GM20431 (cell line): ENCODE data around the gene VSX1.

Experiments
- in situ Hi-C: fragments of 300-500 bp; cut with MseI, MboI; formaldehyde crosslinking; loops from one replicate; pipeline ENCODE4 v1.15.0; 2020; ENCODE audit warnings: low sequenced_read_pairs; ENCODE audit not compliant: unreplicated experiment

The VSX1 gene

DNA sequence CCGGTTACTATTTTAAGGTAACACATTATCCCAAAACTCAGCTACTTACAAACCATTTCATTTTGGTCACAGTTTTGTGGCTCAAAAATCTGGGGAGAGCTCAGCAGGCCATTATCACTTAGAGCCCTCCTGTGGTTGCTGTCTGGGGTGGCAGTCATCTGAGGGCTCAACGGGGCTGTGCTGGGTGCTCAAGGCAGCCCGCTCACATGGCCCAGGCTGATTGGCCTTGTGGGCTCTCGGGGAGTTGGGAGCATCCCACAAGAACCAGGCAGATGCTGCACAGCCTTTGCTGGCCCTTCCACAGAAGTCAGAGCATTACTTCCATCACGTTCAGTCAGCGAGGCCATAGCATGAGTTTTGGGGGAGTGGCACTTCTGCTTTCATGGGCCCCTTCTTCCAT is 6.3 kb upstream of the VSX1 start:
- in situ Hi-C loops, result no loop called here

DNA sequence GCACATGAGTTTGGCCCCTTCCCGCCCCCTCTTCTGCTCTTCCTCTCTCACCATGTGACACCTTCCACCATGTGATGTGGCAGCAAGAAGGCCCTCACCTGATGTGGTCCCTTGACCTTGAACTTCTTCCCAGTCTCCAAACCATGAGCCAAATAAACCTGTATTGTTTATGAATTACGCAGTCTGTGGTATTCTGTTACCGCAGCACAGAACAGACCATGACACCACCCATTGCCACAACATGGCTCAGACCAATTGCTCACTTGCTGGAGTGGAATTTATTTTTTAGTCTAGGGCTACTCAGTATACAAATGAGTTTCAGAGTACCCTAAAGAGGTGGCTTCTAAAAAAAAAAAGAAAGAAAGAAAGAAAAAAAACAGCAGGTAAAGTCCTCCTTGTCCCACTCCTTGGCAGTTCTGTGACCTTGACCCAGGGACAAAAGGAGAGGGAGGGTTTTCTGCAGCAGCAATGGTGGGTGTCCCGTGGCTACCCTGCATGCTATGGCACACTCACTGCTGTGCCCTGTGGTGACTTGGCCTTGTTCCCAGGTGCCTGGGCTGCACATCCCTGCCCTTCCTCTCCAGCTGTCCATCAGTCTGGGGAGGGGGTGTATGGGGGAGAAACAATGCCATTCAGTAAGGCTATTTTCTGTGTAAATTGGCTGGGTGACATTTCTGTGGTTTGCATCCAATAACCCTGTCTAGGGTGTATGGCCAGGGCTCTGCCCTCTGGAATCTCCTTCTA is 5.4 kb upstream of the VSX1 start:
- in situ Hi-C loops, result no loop called here

DNA sequence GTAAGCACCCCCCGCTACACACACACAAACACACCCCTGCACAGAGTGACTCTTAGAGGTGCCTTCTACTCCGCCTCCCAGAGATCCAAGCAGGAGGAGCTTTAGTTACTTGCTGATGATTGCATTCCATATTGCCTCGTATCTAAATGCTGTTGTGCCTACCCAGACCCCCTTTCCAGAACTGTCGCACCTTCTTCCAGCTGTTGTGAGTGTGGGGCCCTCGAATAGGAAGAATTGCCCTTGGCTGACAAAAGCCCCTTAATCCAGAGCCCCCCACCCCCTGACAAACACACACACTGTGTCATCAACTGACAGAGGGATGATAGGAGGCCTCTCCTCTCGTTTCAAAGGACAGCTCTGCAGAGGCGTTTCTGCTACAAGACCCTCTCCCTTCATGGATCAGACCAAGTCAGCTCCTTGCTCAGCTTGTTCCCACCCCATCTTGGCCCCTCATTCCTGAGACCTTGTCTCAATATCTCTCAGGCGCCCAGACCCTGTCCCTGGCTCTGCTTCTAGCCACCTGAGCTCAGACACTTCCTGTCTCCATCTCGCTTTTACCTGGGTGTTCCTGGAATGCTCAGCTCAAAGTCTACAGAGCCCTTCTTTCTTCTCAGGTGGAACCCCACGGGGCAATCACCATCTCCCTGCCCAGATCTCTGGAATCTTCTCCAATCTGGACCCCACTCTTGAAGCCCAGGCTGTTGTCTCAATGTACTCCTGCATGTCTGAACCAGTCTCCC is 4.0 kb upstream of the VSX1 start:
- in situ Hi-C loops, result no loop called here

DNA sequence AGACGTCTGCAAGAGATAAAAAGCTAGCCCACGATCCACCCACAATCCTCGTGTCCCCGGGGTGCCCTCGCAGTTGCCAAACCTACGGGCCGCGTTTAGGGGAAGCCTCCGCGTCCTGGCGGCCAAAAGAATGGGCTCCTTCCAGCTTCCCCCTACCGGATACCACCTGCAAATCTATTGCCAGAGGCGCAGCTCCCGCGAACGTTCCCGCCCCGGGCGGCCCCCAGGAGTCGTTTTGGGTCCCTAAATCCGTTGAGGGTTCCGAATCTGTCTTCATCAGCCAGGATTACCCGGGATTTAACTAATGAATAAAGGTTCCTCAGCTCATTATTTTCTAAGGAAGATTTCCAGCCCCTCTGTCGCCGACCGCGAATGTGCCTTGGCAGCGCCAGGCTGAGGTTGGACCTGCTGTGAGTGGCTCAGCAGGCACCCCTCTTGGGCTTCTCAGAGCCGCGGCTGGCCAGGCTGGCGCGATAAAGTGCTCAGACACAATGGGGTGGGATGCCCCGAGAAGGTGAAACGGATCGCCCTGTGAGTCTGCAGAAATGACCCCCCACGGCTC is 2.8 kb upstream of the VSX1 start:
- in situ Hi-C loops, result no loop called here

DNA sequence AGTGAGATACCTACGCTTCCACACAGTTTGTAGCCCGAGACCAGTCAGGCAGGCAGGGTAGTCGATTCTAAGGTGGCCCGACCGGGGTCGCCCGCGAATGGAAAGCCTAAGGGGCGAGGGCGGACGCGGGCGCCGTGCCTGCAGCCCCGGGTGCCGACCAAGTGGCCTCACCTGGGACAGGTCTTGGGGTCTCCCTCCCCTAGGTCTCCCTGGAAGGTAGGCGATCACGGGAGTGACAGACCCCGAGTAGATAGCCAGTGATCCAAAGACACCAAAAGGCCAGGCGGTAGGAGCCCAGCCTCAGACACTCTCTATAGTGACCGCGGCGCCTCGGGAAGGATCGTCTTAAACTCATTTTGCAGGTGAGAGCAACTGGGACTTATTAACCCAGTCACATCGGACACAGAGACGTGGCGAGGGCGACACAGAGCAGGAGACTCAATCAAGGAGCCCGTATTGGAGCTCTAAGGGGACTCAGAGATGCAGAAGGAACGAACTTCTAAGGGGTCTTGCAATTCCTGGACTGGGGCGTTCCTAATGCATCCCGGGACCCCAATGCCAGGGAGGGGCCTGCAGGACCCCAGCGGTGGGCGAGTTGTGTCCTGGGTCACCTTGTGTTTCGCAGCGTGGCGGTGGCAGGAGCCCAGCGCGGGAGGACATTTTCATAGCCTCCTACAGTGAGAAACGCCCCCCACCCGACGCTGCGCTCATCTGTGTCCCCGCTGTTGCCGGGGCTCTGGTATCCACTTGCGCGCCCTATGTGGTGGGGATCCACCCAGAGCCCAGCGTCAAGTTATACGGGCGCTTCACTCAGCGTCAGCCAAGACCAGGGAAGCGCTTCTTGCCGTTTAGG is 2.1 kb upstream of the VSX1 start:
- in situ Hi-C loops, result no loop called here

DNA sequence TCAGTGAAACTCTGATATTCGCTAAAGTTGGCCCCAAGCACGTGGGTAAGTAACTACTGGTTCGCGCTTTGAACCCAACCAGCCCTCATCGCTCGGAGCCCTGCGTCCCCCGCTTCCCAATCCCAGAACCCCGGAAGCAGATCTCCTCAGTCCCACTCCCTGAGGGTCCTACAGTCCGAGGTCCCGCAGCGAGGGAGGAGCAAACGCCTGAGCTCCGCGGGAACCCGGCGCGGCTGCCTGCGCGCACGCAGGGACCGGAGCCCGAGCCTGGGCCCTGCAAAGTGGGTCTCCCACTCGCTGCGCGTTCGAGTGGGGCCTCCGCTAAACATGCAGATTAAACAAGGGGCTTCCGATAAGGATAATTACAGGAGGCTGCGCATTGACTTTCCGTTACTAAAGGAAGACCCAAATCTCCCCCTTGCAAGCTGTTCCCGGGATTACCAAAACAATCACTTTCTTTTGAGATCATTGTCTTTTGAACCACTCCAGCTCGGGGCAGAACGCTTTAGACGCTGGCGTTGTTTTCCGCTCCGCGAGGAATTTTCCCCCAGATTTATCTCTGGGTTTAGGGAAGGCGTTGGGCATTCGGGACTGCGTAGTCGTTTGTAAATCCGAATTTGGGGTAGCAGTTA is 1.3 kb upstream of the VSX1 start:
- in situ Hi-C loops, result no loop called here

DNA sequence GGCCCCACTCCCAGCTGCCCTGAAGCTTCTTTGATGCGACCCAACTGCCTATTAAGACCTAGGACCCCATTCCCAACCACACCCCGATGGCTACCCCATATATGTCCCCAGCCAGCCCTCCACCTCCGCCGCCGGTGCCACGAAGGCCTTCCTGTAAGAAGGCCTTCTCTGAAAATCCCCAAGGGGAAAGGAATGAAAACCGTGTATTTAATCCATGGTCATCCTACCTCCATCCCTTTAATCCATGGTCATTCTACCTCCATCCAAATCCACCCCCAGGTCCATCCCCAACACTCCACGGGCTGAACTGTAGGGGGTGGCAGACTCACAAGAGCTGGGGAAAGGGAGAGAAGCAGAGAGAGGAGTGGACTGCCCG is 545 bp upstream of the VSX1 start:
- in situ Hi-C loops, result no loop called here

DNA sequence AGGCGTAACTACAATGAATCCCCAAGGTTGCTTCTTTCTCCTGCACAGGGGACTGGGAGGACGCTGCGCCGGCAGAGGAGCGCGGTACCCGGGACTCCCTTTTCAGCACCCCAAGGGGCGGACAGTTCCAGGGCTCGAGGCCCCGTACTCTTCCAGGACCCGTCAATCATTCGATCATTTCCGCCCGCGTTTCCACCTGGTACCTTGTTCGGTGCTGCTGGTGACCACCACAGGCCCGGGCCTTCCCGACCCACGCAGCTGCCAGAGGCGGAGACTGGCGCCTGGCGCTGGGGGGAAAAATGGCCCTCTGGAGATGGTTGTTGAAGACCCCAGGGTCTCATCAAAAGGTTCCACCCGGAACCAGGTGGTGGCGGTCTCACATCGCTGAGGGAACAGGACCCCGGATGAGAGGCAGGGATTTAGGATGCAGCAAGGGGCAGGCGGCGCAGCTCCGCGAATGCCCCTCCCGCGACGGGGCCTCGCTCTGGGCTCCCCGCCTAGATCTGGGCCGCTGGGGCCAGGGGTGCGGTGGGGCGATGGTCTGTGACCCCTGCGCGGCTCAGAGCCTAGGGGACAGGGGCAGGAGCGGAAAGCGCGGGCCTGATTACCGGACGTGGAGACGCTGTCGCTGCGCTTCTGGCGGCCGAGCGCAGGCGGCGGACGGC is 744 bp downstream of the VSX1 start:
- in situ Hi-C loops, result no loop called here

DNA sequence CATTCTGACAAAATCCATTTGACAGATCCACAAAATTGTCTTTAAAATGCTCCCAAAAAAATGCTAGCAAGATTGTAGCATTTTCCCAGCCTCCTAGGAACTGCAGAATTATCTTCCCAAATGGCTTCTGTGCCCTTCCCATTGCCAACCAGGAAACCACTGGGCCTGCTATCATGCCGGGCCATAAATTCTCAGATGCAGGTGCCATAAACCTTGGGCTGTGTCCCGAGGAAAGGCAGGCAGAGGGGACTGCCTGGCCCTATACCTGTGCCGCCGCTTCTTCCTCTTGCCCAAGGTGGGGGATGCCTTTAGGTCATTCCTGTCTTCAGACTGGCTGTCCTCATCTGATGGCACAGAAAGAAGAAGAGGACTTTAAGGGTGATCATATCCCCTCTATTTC is 2.8 kb downstream of the VSX1 start:
- in situ Hi-C loops, result no loop called here

DNA sequence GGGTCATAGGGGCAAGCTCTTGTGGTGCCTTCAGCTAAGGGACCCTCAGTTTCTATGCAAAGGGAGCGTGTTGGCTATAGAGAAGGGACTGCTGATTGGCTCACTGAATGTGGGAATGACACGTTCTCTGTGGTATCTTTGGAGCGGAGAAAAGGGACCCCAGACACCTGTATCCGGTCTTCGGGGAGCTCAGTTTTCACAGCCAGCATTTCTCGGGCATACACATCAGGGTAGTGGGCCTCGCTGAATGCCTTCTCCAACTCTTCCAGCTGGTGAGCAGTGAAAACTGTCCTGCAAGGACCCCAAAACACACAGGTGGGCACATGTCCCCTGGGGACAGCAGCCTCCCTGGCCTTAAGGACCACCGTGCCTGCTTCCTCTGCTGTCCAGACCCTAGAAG is 3.3 kb downstream of the VSX1 start:
- in situ Hi-C loops, result no loop called here

DNA sequence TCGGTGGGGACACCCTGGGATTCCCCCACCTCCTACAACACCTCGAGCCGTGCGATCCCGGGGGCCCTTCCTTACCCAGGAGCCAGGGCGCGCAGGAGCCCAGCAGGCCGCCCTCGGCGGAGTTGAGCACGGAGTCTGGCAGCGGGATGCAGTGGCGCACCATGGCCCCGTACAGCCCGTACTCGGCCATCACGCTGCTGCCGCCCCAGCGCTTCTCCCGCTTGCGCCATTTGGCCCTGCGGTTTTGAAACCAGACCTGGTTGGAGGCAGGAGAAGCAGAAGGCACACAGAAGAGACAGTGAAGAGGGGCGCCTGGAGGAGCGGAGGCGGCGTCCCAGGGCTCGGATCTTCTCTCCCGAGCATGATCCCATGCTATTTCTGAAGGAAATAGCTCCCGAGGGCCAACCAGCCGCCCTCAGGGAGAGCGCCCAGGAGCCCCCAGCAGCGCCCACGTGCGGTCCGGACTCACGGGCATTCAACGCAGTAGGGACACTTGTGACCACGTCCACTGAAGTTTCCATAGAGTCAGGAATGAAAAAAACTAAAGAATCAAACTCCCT is 4.3 kb downstream of the VSX1 start:
- in situ Hi-C loops, result no loop called here

DNA sequence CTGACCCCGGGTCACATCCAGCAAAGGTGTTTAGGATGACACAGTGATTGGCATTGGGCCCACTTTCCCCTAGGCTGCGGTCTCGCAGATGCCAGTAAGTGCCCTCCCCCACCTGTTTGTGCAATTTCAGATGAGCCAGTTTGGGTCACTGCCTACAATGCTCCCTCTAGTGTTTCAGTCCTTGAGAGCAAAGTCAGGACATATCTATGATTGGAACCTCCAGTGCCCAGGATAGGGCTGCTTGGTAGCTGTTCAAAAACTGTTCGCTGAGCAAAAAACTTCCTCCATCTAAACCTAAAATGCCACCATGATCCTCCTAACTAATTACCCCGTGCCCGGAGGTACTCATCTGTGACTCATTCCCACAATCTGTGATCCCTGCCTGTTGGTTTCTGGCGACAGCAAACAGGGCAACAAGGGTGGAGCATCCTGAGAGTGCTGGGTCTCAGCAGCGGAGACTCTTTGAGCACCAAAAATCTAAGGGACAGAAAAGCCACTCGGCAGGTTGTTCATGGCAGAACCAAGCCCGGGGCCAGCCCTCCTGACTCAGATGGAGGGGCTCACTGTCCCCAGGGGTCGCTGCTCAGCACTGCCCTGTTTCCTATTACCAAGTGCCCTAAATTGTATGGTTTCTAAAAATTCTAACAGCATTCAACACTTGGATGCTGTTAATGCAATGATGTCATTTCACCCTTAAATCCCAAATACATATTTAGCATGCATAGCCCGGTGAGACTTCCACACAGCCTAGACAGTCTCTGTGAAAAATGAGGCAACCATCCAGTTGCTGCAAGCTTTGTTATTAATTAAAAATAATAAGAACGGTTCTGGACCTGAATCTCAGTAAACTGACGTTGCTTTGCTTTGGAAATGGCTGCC is 5.0 kb downstream of the VSX1 start:
- in situ Hi-C loops, result no loop called here

DNA sequence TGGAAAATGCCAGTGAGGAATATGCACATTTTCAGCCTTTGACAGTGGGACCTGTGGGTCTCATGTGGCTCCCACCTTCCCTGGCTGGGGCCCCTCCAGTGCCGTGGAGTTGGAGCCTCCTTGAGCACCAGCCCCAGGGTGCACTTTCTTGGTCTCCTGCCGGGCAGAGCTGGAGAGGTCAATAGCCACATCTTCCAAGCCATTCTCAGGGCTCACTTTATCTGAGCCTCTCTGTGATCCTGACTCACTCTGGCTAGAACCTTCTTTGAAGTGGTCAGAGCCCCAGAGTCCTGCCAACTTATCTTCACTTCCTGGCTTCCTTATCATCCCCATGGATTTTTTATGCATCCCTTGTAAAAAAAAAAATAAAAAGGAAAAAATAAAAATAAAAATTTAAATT is 5.7 kb downstream of the VSX1 start:
- in situ Hi-C loops, result no loop called here

DNA sequence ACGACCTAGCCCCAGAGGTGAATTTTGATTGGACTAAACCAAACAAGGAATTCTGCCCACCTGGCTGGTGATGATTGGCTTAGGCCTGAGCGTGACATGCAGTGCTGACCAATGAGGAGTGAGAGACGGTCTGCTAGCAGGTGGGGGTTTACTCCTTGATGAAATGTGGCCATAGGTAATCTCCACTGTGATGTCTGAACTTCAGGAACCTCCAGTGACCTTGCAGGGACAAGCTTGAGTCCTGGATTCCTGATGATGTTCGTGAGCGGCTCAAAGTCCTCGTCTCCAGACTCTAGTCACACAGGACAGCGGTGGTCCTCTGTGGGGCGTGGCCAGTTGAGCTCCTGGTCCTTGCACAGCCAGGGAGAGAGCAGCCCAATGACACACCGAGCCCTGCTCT is 8.4 kb downstream of the VSX1 start:
- in situ Hi-C loops, result no loop called here

DNA sequence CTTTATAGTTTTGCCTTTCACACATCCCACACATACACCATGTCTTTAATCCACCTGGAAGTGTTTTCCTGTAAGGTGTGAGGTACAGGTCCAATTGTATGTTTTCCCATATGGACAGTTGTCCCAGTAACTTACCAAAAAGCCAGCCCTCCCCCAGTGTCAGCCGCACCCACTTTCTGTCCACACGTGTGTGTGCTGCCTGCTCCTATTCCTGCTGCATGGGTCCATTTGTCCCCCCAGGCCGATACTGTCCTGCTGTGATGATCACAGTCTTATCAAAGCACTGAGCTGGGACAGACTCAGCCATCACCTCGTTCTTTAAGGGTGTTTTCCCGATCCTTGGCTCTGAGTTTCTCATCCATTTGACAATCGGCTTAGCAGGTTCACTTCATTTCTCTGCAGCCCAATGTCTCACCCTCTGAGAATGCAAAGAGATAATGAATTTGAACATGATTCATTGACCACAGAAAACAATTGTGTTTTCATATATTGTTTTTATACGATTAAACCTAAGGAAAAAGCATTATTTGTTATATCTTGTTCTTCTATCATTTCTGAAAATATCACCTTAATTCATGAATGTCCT is 9.6 kb downstream of the VSX1 start:
- in situ Hi-C loops, result no loop called here

DNA sequence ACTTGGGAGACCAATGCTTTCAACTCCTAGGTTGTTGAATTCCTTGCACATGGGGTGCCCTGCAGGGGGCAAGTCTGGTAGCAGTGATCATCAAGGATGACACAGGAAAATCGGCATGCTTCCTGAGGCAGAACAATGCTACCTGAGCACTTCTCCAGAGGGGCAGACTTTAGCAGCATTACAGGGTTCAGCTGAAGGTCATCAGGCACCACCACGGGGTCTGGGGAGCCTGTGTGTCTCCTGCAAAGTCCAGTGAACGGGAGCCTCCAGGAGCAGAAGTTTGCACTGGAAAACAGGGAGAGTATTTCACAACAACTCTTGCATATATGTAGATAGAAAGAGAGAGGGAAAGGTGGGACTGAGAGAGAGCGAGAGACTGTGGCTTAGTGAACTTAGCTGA is 10.2 kb downstream of the VSX1 start:
- in situ Hi-C loops, result no loop called here

DNA sequence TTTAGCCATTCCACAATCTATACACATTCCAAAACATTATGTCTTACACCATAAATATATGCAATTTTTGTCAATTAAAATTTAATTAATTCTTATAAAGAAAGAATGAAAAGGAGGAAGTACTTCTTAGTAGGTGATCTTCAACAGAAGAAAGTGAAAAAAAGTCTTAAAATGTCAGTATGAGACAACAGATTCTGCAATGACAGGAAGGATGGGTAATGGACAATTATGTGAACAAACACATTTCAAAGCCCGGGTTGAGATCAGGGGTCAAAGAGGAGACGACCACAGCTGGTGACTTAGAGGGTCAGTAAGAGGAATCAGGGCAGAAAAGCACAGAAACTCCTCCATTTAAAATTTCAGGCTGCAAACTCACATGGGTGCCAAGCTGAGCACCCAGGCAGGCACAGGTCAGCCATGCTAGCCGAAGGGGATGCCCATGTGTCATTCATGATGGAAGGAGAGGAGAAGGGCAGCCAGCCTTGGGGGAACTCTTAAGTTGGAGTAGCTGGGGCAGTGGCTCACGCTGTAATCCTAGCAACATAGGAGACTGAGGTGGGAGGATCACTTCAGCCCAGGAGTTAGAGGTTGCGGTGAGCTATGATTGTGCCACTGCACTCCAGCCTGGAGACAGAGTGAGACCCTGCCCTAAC is 11.0 kb downstream of the VSX1 start:
- in situ Hi-C loops, result no loop called here
